ENCODE results near the gene PRPF6. TPM values are rescaled to one million over a fixed set of nuclear protein-coding genes. Genes with fewer than 3 reads are reported as not detected.
A peak's percentile ranks its signal among the peaks of the same experiment; 100 is the strongest.

PRPF6 gene
- polyA plus RNA-seq, 1 experiment, result 52.3 TPM

DNA sequence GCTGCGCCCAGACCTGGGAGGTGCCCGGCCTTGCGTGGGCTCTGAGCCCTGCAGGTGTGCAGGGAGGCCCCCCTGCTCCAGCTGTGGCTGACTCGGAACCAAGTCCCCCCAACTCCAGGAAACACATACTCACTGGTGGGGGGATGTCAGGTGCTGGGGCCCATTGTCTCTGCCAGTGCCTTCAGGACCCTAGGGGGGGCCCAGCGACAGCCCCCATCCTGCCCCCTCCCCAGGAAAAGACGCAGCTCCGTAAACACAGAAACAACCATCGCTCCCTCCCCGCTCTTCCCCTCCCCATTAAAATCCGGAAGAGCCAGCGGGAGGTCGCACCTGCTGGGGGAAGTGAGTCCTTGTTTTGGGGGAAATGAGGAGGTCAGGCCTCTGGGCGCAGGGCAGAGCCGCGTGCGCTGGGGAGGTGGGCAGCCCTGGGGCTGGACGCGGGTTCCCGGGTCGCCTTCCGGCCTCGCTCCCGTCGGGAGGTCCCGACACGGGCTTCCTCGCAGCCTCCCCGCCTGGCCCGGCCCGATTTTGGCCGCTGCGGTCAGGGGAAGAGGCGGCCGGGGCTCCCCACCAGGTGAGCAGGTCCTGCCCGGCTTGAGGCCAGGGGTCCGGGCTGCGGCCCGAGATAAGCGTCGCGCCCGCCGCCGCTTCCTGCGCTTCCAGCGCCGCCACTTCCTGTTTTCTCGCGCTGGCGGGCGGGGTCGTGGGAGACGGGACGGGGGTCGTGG is 61.3 kb downstream of the PRPF6 start:
- ChIA-PET POLR2A (no interaction called here), CTCF (interaction anchor here (5.0 kb wide), 1 partner anchor 13 kb away, joined by 76 read pairs; no protein-coding TSS in a partner anchor)
- Histone ChIP-seq H3K36me3 (ENCODE audit: control insufficient read depth, insufficient read depth, low read length) (no peaks in the 10 kb centered on the region), H3K27me3 (ENCODE audit: control insufficient read depth, insufficient read depth, low read length) (peaks cover 34% of the 10 kb centered on the region), H3K4me3 (ENCODE audit: low read depth, low read length) (peak overlapping the region; percentile 38)
- DNase-seq (ENCODE audit: low read depth), result no peak
- TF ChIP-seq, protein P1, sequence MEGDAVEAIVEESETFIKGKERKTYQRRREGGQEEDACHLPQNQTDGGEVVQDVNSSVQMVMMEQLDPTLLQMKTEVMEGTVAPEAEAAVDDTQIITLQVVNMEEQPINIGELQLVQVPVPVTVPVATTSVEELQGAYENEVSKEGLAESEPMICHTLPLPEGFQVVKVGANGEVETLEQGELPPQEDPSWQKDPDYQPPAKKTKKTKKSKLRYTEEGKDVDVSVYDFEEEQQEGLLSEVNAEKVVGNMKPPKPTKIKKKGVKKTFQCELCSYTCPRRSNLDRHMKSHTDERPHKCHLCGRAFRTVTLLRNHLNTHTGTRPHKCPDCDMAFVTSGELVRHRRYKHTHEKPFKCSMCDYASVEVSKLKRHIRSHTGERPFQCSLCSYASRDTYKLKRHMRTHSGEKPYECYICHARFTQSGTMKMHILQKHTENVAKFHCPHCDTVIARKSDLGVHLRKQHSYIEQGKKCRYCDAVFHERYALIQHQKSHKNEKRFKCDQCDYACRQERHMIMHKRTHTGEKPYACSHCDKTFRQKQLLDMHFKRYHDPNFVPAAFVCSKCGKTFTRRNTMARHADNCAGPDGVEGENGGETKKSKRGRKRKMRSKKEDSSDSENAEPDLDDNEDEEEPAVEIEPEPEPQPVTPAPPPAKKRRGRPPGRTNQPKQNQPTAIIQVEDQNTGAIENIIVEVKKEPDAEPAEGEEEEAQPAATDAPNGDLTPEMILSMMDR (IDR thresholded peaks at IDR 0.05; ENCODE audit: insufficient read depth, low read depth, low read length), result no peak

DNA sequence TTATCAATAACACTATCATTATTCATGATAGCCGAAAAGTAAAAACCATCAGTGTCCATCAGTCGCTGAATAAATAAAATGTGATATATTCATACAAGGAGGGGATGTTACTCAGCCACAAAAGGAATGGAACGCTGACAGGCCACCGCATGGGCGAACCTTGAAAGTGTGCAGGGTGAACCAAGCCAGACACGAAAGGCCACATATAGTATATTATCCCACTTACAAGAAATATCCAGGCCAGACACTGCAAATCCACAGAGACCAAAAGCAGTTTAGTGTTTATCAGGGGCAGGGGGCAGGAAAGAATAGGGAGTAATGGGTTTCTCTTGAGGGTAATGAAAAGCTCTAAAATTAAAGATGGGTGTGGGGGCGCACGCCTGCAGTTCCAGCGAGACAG is 62.8 kb downstream of the PRPF6 start:
- ChIA-PET POLR2A (no interaction called here), CTCF (interaction anchor here (0.8 to 1.3 kb wide), 2 partner anchors 14 to 15 kb away, joined by 3 to 8 read pairs; no protein-coding TSS in a partner anchor)
- DNase-seq (ENCODE audit: low read depth), result no peak
- TF ChIP-seq, protein P1 (IDR thresholded peaks at IDR 0.05; ENCODE audit: insufficient read depth, low read depth, low read length), result no peak
- peaks cover 41% of the 10 kb centered on the region for H3K27me3 ChIP-seq (ENCODE audit: control insufficient read depth, insufficient read depth, low read length)
- no peaks in the 10 kb centered on the region for H3K36me3 ChIP-seq (ENCODE audit: control insufficient read depth, insufficient read depth, low read length)
- no peak overlapping the region for H3K4me3 ChIP-seq (ENCODE audit: low read depth, low read length)

DNA sequence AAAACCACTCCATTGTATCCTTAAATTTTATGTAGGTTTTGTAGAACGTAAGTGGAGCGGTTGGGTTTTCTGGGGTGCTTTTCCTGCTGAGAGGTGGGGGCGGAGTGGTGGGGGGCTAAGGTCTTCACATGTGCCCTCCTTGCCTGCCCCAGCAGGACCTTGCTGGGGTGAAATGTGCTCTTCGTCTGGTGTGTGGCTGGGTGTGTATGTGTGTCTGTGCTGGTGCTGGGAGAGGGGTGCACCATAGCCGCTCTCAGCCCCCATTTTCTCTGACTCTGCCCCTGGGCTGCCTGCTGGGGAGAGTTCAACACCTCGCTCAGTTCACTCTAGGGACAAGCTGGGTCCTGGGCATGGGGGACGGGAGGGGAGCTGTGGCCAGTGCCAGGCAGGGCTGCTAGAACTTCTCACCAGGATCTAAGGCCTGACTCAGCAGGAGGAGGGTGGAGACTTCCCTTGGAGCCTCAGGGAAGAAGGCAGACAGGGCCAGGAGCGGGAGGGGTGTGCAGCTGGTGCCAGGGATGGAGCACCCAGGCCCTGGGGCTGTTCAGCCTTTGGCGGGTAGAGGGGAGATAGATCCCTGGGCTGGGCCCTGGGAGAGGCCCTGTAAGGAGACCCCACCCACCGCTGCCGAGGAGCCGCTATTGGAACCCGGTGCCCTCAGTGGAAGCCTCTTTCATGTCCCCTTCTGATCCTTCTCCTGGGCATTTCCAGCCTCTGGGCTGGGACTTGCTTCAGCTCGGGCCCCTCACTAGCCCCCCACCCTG is 63.7 kb downstream of the PRPF6 start:
- DNase-seq (ENCODE audit: low read depth), result no peak
- CTCF ChIA-PET, result interaction anchor here (0.8 to 1.3 kb wide), 4 partner anchors 9 to 64 kb away, joined by 3 to 8 read pairs (median 5); partner anchors contain the start of gene PRPF6
- H3K4me3 ChIP-seq (ENCODE audit: low read depth, low read length), result no peak overlapping the region
- no peaks in the 10 kb centered on the region for H3K36me3 ChIP-seq (ENCODE audit: control insufficient read depth, insufficient read depth, low read length)
- TF ChIP-seq, protein P1 (IDR thresholded peaks at IDR 0.05; ENCODE audit: insufficient read depth, low read depth, low read length), result no peak
- POLR2A ChIA-PET, result no interaction called here
- H3K27me3 ChIP-seq (ENCODE audit: control insufficient read depth, insufficient read depth, low read length), result peaks cover 41% of the 10 kb centered on the region

DNA sequence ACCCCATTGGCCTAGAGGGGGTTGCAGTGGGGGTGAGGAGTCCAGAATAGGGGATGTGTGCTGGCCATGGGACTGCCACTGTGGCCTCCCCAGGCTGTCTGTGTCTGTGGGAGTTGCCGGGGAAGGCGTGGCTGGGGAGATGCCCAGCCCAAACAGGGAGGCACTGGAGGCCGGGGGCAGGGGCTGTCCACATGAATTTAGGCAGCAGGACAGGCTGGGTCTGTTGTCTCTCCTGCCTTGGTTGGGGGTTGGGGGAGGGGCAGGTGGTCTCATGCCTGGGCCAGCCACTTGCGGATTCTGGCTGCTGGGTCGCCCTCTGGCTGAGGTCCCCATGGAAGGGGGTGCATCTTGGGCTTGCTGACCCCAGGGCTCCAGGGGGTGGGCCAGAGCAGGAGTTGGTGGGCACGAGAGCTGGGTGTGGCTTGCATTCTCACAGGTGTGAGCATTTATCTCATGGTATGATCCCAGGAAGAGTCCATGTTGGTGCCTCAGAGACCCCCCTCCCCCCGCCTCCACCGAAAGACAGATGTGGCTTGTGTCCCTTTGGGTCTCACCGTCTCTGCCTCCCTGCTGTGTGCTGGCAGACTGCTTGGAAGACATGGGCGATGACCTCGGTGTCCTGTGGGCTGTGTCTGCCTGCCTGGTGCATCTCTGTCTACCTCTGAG is 64.5 kb downstream of the PRPF6 start:
- POLR2A ChIA-PET, result no interaction called here
- Histone ChIP-seq H3K27me3 (ENCODE audit: control insufficient read depth, insufficient read depth, low read length) (peaks cover 38% of the 10 kb centered on the region), H3K36me3 (ENCODE audit: control insufficient read depth, insufficient read depth, low read length) (no peaks in the 10 kb centered on the region), H3K4me3 (ENCODE audit: low read depth, low read length) (no peak overlapping the region)
- no peak for DNase-seq (ENCODE audit: low read depth)
- TF ChIP-seq, protein P1 (IDR thresholded peaks at IDR 0.05; ENCODE audit: insufficient read depth, low read depth, low read length), result no peak
- CTCF ChIA-PET, result interaction anchor here (1.3 kb wide), 2 partner anchors 8 to 12 kb away, joined by 7 to 8 read pairs; no protein-coding TSS in a partner anchor

DNA sequence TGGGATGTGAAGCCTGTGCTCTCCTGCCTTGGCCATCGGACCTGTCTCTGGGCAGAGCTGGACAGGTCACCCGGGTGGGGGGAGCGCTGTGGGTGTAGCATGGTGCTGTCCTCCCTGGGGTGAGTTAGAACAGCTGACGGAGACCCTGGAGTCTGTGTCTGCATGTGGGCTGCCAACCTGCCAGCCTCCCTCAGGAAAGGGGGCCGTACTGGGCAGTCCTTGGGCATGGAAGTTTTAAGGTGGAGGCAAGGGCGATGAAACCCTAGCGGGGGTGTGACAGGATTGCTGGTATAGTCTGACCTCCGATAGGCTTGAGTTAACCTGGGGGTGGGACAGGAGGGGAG is 66.1 kb downstream of the PRPF6 start:
- no peak for DNase-seq (ENCODE audit: low read depth)
- ChIA-PET POLR2A (no interaction called here), CTCF (interaction anchor here (1.7 kb wide), 1 partner anchor 10 kb away, joined by 7 read pairs; no protein-coding TSS in a partner anchor)
- H3K36me3 ChIP-seq (ENCODE audit: control insufficient read depth, insufficient read depth, low read length), result no peaks in the 10 kb centered on the region
- no peak overlapping the region for H3K4me3 ChIP-seq (ENCODE audit: low read depth, low read length)
- peaks cover 30% of the 10 kb centered on the region for H3K27me3 ChIP-seq (ENCODE audit: control insufficient read depth, insufficient read depth, low read length)
- TF ChIP-seq, protein P1 (IDR thresholded peaks at IDR 0.05; ENCODE audit: insufficient read depth, low read depth, low read length), result no peak
